Thyroid gland (tissue), 4 donors: ENCODE data around the gene ADAMTS9. TPM values are rescaled to one million over a fixed set of nuclear protein-coding genes. Genes with fewer than 3 reads are reported as not detected.
A peak's percentile ranks its signal among the peaks of the same experiment; 100 is the strongest.

Experiments
- DNase-seq, 2 donors: peaks; one replicate each; pipeline ENCODE4 v3.0.0-alpha.2; 2019
- H3K27ac ChIP-seq, 3 donors: fragments of 200-600 bp; sonication (generic); 1 replicate in 2 of 3; 2 replicates in 1 of 3; pipeline ENCODE4 v1.5.1; 2016 to 2019; ENCODE audit warnings: mild to moderate bottlenecking in 1 of 3, moderate library complexity in 1 of 3
- H3K27me3 ChIP-seq: fragments of 200-600 bp; sonication (generic); one replicate; pipeline ENCODE4 v1.5.1; 2019
- H3K36me3 ChIP-seq, 2 donors: fragments of 200-600 bp; sonication (generic); one replicate each; pipeline ENCODE4 v1.5.1; 2016 to 2019
- H3K4me1 ChIP-seq, 2 donors: fragments of 200-600 bp; sonication (generic); one replicate each; pipeline ENCODE4 v1.5.1; 2017 to 2019
- H3K4me3 ChIP-seq, 3 donors: fragments of 200-600 bp; sonication (generic); replicated peaks in 1 of 3; 1 replicate in 2 of 3; 2 replicates in 1 of 3; pipeline ENCODE4 v1.5.1; 2016; ENCODE audit warnings: mild to moderate bottlenecking in 1 of 3
- H3K9me3 ChIP-seq: fragments of 200-600 bp; sonication (generic); one replicate; pipeline ENCODE4 v1.5.1; 2017
- CTCF ChIP-seq, 6 experiments: fragments of 200-600 bp in 3 of 6; fragments of 450-650 bp in 3 of 6; sonication (generic) in 3 of 6; IDR thresholded peaks; one replicate each; pipeline ENCODE4 v1.5.1; 2016 to 2019; ENCODE audit warnings: antibody characterized with exemption in 6 of 6, mild to moderate bottlenecking in 2 of 6, inconsistent platforms in 1 of 6, moderate library complexity in 1 of 6
- POLR2A ChIP-seq, 2 donors: fragments of 450-650 bp; IDR thresholded peaks; one replicate each; pipeline ENCODE4 v1.6.1; 2017; ENCODE audit warnings: antibody characterized with exemption in 2 of 2, mild to moderate bottlenecking in 2 of 2, moderate library complexity in 1 of 2
- WGBS, 2 donors: methylation state at CpG; one replicate each; pipeline ENCODE4 v1.1.5; 2017; 5-methylcytosine and 5-hydroxymethylcytosine counted together
- intact Hi-C: fragments of 100-400 bp; cut with DNase I; formaldehyde crosslinking; loops from one replicate; pipeline ENCODE4 v1.15.1; 2023
- total RNA-seq, 4 donors: library from RNA; depleted of rRNA; stranded (reverse); fragments of >200 nt; gene quantifications; one replicate each; pipeline ENCODE4 v1.2.3, GENCODE V29; 2016

ADAMTS9 gene
- total RNA-seq, 4 donors from 2014 or later, result 20.2 to 142 (median 74.9) TPM

- no peaks in the 10 kb centered on the region for H3K9me3 ChIP-seq
- H3K36me3 ChIP-seq, result no peaks in the 10 kb centered on the region
- 54 to 57% methylated on average over 4 of the region's 4 CpGs for WGBS, 2 donors
- no peaks in the 10 kb centered on the region for H3K4me1 ChIP-seq
- no peak overlapping the region for H3K27ac ChIP-seq
- no peak overlapping the region for H3K4me3 ChIP-seq
- TF ChIP-seq POLR2A (IDR thresholded peaks at IDR 0.05), result no peak
- TF ChIP-seq CTCF (IDR thresholded peaks at IDR 0.05), result no peak
- no peak for DNase-seq
- H3K27me3 ChIP-seq, result no peaks in the 10 kb centered on the region
- intact Hi-C loops, result no loop called here
Observed at GRCh38 chr3:64728428-64728827, 40.6 kb upstream of the ADAMTS9 start.

- H3K27me3 ChIP-seq, result no peaks in the 10 kb centered on the region
- no peaks in the 10 kb centered on the region for H3K4me1 ChIP-seq
- intact Hi-C loops, result no loop called here
- DNase-seq, result no peak
- no peak overlapping the region for H3K27ac ChIP-seq
- no peaks in the 10 kb centered on the region for H3K36me3 ChIP-seq
- no peak overlapping the region for H3K4me3 ChIP-seq
- TF ChIP-seq CTCF (IDR thresholded peaks at IDR 0.05) (no peak), POLR2A (IDR thresholded peaks at IDR 0.05) (no peak)
- 89 to 91% methylated on average over 3 of the region's 3 CpGs for WGBS, 2 donors
- H3K9me3 ChIP-seq, result no peaks in the 10 kb centered on the region
Observed at GRCh38 chr3:64726414-64727090, 38.8 kb upstream of the ADAMTS9 start.

- DNase-seq, result no peak
- Histone ChIP-seq H3K9me3 (no peaks in the 10 kb centered on the region), H3K27me3 (no peaks in the 10 kb centered on the region), H3K27ac (no peak overlapping the region), H3K4me1 (peaks cover 0 to 12% of the 10 kb centered on the region in 2 donors), H3K36me3 (no peaks in the 10 kb centered on the region), H3K4me3 (no peak overlapping the region)
- WGBS, 2 donors, result 85 to 94% methylated on average over 4 of the region's 4 CpGs
- intact Hi-C loops, result no loop called here
- no peak for TF ChIP-seq CTCF (IDR thresholded peaks at IDR 0.05)
- TF ChIP-seq POLR2A (IDR thresholded peaks at IDR 0.05), result no peak
Observed at GRCh38 chr3:64718976-64719375, 31.2 kb upstream of the ADAMTS9 start.

- Histone ChIP-seq H3K27ac (no peak overlapping the region), H3K4me1 (peaks cover 0 to 12% of the 10 kb centered on the region in 2 donors)
Observed at GRCh38 chr3:64717872-64718613, 30.2 kb upstream of the ADAMTS9 start.

More at GRCh38 chr3:64717872-64718613, 30.2 kb upstream of the ADAMTS9 start:
- intact Hi-C loops, result no loop called here
- Histone ChIP-seq H3K27me3 (no peaks in the 10 kb centered on the region), H3K9me3 (no peaks in the 10 kb centered on the region), H3K36me3 (no peaks in the 10 kb centered on the region), H3K4me3 (no peak overlapping the region)
- TF ChIP-seq CTCF (IDR thresholded peaks at IDR 0.05), result peak in 3 of 6 experiments; percentile 33 to 48 (median 42)
- TF ChIP-seq POLR2A (IDR thresholded peaks at IDR 0.05), result no peak
- no peak for DNase-seq
- WGBS, 2 donors, result 89 to 92% methylated on average over 5 of the region's 5 CpGs
